Lung (tissue), 12 donors: ENCODE measurements around the gene XRCC3. TPM values are rescaled to one million over a fixed set of nuclear protein-coding genes. Genes with fewer than 3 reads are reported as not detected.

Experiments used
- ATAC-seq: fragments of 200-7000 bp; cut with Tn5 transposase; one replicate; pipeline ENCODE4 v1.9.1; 2020; ENCODE audit warnings: moderate number of reproducible peaks; ENCODE audit not compliant: insufficient read depth, low FRiP score
- DNase-seq, 3 donors: peaks; one replicate each; pipeline ENCODE4 v3.0.0-alpha.2; 2013 to 2017
- H3K27ac ChIP-seq, 2 donors: one replicate each; pipeline ENCODE4 v1.5.1; 2013; ENCODE audit warnings: mild to moderate bottlenecking in 2 of 2, moderate library complexity in 2 of 2, control low read depth in 1 of 2, inconsistent platforms in 1 of 2, low read depth in 1 of 2, low read length in 1 of 2
- H3K27me3 ChIP-seq, 3 donors: one replicate each; pipeline ENCODE4 v1.5.1; 2013; ENCODE audit warnings: low read length in 2 of 3; ENCODE audit not compliant: control insufficient read depth in 3 of 3, insufficient read depth in 3 of 3
- H3K36me3 ChIP-seq, 4 donors: one replicate each; pipeline ENCODE4 v1.5.1; 2013; ENCODE audit warnings: low read length in 4 of 4, mild to moderate bottlenecking in 1 of 4, moderate library complexity in 1 of 4; ENCODE audit not compliant: control insufficient read depth in 4 of 4, insufficient read depth in 4 of 4
- H3K4me1 ChIP-seq, 5 donors: one replicate each; pipeline ENCODE4 v1.5.1; 2013; ENCODE audit warnings: low read length in 5 of 5, mild to moderate bottlenecking in 2 of 5, moderate library complexity in 1 of 5; ENCODE audit not compliant: control insufficient read depth in 5 of 5, insufficient read depth in 5 of 5
- H3K4me3 ChIP-seq: one replicate; pipeline ENCODE4 v1.5.1; 2013; ENCODE audit warnings: mild to moderate bottlenecking, control low read depth, moderate library complexity
- H3K9ac ChIP-seq, 2 donors: one replicate each; pipeline ENCODE4 v1.5.1; 2013; ENCODE audit warnings: low read length in 2 of 2, control low read depth in 1 of 2; ENCODE audit not compliant: insufficient read depth in 1 of 2
- H3K9me3 ChIP-seq, 4 donors: one replicate each; pipeline ENCODE4 v1.5.1; 2013; ENCODE audit warnings: low read length in 3 of 4, mild to moderate bottlenecking in 1 of 4, moderate library complexity in 1 of 4; ENCODE audit not compliant: control insufficient read depth in 4 of 4, insufficient read depth in 3 of 4
- CTCF ChIP-seq: IDR thresholded peaks from 2 replicates; pipeline ENCODE4 v1.5.1; 2012; ENCODE audit warnings: mild to moderate bottlenecking; ENCODE audit errors: control extremely low read depth, extremely low read depth
- WGBS, 2 donors: extraction: QIAGEN DNeasy Blood & Tissue Kit; methylation state at CpG; one replicate each; pipeline ENCODE4 v1.1.7; 2013; 5-methylcytosine and 5-hydroxymethylcytosine counted together
- polyA plus RNA-seq, 2 donors: library from polyadenylated mRNA; stranded (reverse); fragments of 200-250 nt; gene quantifications; one replicate each; pipeline ENCODE4 v1.2.1, GENCODE V29; 2013
- total RNA-seq, 2 donors: library from RNA; depleted of rRNA in 1 of 2; stranded (reverse); fragments of >200 nt in 1 of 2; gene quantifications; one replicate each; pipeline ENCODE4 v1.2.1, GENCODE V29; 2014 to 2021
- donor health status: control.
- donor health status: control.
- donor health status: Bipolar disorder and iron deficiency.
- donor health status: healthy.
- donor health status: DM: yes; HTN: yes; CAD: no.

The XRCC3 gene
- total and polyA plus RNA-seq, 4 donors = 4.4 to 10.4 (median 6.0) TPM

- Histone ChIP-seq H3K9me3 (no peaks in the 10 kb centered on the region), H3K36me3 (peaks cover 2 to 66% (median 25%) of the 10 kb centered on the region in 4 donors), H3K27me3 (no peaks in the 10 kb centered on the region), H3K4me3 (no peak overlapping the region), H3K27ac (no peak overlapping the region), H3K9ac (no peak overlapping the region), H3K4me1 (peaks cover 0 to 24% (median 19%) of the 10 kb centered on the region in 5 donors)
- no peak for TF ChIP-seq CTCF
- WGBS, 2 donors = 86 to 93% methylated on average over 24 to 25 of the region's 25 CpGs
- no peak for ATAC-seq
- DNase-seq = no peak
Measured at GRCh38 chr14:103699901-103700752, 15.1 kb downstream of the XRCC3 start.

GRCh38 chr14:103699261-103699661, 16.0 kb downstream of the XRCC3 start:
- no peak overlapping the region for H3K9ac ChIP-seq
- no peaks in the 10 kb centered on the region for H3K9me3 ChIP-seq
- no peak overlapping the region for H3K4me3 ChIP-seq
- H3K36me3 ChIP-seq = peaks cover 8 to 70% (median 28%) of the 10 kb centered on the region in 4 donors
- DNase-seq = no peak
- WGBS, 2 donors = 91 to 96% methylated on average over 17 of the region's 17 CpGs
- H3K27ac ChIP-seq = no peak overlapping the region
- H3K4me1 ChIP-seq = peaks cover 0 to 24% (median 17%) of the 10 kb centered on the region in 5 donors
- H3K27me3 ChIP-seq = no peaks in the 10 kb centered on the region
- no peak for TF ChIP-seq CTCF
- ATAC-seq = no peak

- no peaks in the 10 kb centered on the region for H3K27me3 ChIP-seq
- TF ChIP-seq CTCF = no peak
- 78 to 81% methylated on average over 31 to 33 of the region's 33 CpGs for WGBS, 2 donors
- H3K4me1 ChIP-seq = peaks cover 0 to 24% (median 17%) of the 10 kb centered on the region in 5 donors
- no peak overlapping the region for H3K9ac ChIP-seq
- H3K9me3 ChIP-seq = no peaks in the 10 kb centered on the region
- DNase-seq (no peak), ATAC-seq (no peak)
- H3K4me3 ChIP-seq = no peak overlapping the region
- peaks cover 11 to 70% (median 31%) of the 10 kb centered on the region in 4 donors for H3K36me3 ChIP-seq
- peak overlapping the region in 1 of 2 donors; percentile 36 for H3K27ac ChIP-seq
Measured at GRCh38 chr14:103698380-103699260, 16.6 kb downstream of the XRCC3 start.
